RWPE1 (cell line): ENCODE results near the gene CMTM2.

Experiments used
- CTCF ChIA-PET: fragments of 350-600 bp; sonication (Branson Sonifier 250); formaldehyde crosslinking; extraction: SDS; loops from one replicate; lab custom pipeline; 2021; lab: Yijun Ruan, JAX
- POLR2A ChIA-PET: fragments of 400-600 bp; formaldehyde crosslinking; extraction: SDS; loops from one replicate; lab custom pipeline; 2020; ENCODE audit warnings: antibody characterized with exemption; ENCODE audit not compliant: low non-redundant PET; lab: Yijun Ruan, JAX
- DNase-seq: peaks from one replicate; pipeline ENCODE4 v3.0.0; 2012; ENCODE audit warnings: low spot score
- H3K27ac ChIP-seq: fragments of 450-650 bp; 2 replicates; pipeline ENCODE4 v1.5.1; 2017
- TF ChIP-seq, protein P1 (sequence below): fragments of 450-650 bp; conservative IDR thresholded peaks from 2 replicates; pipeline ENCODE4 v1.5.1; 2017; ENCODE audit warnings: low read depth, mild to moderate bottlenecking

CMTM2 gene

GRCh38 chr16:66568355-66568754 is 10.9 kb upstream of the CMTM2 start:
- POLR2A ChIA-PET, result no interaction called here
- DNase-seq, result no peak

DNA sequence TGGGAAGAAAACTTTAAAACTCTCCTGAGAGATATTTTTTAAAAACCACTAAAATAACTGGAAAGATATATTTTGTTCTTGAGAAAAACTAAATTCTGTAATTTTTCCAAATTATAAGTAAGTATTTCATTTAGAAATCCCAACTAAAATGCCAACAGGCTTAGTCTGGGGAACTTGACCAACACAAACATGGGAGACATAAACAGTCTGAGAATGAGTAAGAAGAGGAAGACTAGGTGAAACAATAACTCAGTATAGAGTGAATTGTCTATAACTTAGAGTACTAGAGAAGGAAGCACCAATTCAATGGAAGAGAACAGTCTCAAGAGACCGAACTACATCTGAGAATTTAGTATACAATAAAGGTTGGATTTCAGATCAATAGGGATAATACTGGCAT is 10.1 kb upstream of the CMTM2 start:
- no peak for DNase-seq
- TF ChIP-seq, protein P1, sequence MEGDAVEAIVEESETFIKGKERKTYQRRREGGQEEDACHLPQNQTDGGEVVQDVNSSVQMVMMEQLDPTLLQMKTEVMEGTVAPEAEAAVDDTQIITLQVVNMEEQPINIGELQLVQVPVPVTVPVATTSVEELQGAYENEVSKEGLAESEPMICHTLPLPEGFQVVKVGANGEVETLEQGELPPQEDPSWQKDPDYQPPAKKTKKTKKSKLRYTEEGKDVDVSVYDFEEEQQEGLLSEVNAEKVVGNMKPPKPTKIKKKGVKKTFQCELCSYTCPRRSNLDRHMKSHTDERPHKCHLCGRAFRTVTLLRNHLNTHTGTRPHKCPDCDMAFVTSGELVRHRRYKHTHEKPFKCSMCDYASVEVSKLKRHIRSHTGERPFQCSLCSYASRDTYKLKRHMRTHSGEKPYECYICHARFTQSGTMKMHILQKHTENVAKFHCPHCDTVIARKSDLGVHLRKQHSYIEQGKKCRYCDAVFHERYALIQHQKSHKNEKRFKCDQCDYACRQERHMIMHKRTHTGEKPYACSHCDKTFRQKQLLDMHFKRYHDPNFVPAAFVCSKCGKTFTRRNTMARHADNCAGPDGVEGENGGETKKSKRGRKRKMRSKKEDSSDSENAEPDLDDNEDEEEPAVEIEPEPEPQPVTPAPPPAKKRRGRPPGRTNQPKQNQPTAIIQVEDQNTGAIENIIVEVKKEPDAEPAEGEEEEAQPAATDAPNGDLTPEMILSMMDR, result no peak
- POLR2A ChIA-PET, result no interaction called here
- CTCF ChIA-PET, result interaction anchor here (1.2 to 1.3 kb wide), 2 partner anchors 11 to 40 kb away, joined by 3 to 5 read pairs; no protein-coding TSS in a partner anchor
- H3K27ac ChIP-seq, result no peak overlapping the region

More at GRCh38 chr16:66568355-66568754, 10.9 kb upstream of the CMTM2 start:
- H3K27ac ChIP-seq, result no peak overlapping the region
- TF ChIP-seq, protein P1, result no peak
- CTCF ChIA-PET, result no interaction called here

DNA sequence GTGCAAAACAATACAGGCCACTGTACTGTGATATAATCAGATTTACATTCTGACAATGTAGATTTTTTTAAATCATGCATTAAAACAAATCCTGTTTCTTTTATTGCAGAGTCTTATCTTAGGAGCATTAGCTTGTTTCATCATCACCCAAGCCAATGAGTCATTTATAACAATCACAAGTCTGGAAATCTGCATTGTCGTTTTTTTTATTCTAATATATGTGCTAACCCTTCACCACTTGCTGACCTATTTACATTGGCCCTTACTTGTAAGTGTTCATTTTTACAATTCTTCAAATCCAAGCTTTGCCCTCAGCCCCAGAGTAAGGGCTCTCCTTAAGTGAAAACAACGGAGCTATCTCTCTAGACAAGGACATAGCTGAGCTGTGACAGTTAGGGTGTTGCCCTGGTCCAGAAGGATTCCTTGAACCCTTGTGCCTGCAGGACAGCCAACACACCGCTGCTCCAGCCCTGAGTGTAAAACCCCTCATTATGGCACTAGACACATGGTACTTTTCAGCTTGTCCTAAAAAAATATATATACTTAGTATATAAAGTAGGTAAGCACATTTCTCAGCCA is 9.3 kb upstream of the CMTM2 start:
- peak; percentile 41 for DNase-seq
- CTCF ChIA-PET, result interaction anchor here (0.6 to 1.3 kb wide), 4 partner anchors 10 to 597 kb away, joined by 3 to 5 read pairs (median 4); no protein-coding TSS in a partner anchor
- TF ChIP-seq, protein P1, result no peak
- POLR2A ChIA-PET, result no interaction called here
- H3K27ac ChIP-seq, result peak overlapping the region; percentile 55; the same call in 1 of the 2 replicates

- DNase-seq, result no peak
- POLR2A ChIA-PET, result no interaction called here
- CTCF ChIA-PET, result interaction anchor here (0.6 kb wide), 1 partner anchor 21 kb away, joined by 5 read pairs; no protein-coding TSS in a partner anchor
- TF ChIP-seq, protein P1, result no peak
- H3K27ac ChIP-seq, result no peak overlapping the region
These were observed 6.9 kb upstream of the CMTM2 start for GRCh38 chr16:66572356-66572755.

GRCh38 chr16:66574081-66574480 is 5.2 kb upstream of the CMTM2 start:
- no peak overlapping the region for H3K27ac ChIP-seq
- ChIA-PET POLR2A (interaction anchor here (0.7 kb wide), 1 partner anchor 139 kb away, joined by 4 read pairs; no protein-coding TSS in a partner anchor), CTCF (interaction anchor here (0.6 kb wide), 1 partner anchor 57 kb away, joined by 3 read pairs; no protein-coding TSS in a partner anchor)
- TF ChIP-seq, protein P1, result no peak
- no peak for DNase-seq

DNA sequence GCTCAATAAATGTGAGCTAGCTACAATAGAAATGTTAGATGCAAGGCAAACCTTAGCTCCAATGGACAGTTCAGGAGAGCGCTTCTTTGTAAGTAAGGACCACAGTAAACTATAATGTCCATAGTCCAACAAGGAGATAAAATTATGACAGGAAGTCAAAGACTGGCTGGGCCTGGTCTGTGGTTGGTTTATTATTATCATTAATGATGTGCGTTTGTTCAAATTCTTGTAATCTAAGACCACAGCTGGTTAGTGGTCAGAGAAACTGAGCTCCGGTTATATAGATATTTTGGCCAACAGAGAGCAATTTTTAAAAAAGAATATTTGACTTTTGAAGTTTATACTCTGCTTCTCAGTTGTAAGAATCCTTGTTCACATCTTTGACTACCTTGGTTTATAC is 4.7 kb upstream of the CMTM2 start:
- DNase-seq, result no peak
- ChIA-PET CTCF (no interaction called here), POLR2A (interaction anchor here (0.7 kb wide), 1 partner anchor 139 kb away, joined by 4 read pairs; no protein-coding TSS in a partner anchor)
- TF ChIP-seq, protein P1, result no peak
- H3K27ac ChIP-seq, result no peak overlapping the region
